H54 (cell line): ENCODE data around the gene MLN.

ENCODE experiments used
- DNase-seq: peaks from one replicate; pipeline ENCODE4 v3.0.0; 2011; ENCODE audit warnings: low spot score, mixed read lengths; ENCODE audit not compliant: insufficient read length
- FAIRE-seq: peaks from 3 replicates; lab custom pipeline; 2011; peaks lifted over from hg19 to GRCh38; lab: Jason Lieb, UNC
- POLR2A ChIP-seq: IDR thresholded peaks from 2 replicates; pipeline ENCODE4 v1.6.1; 2011; ENCODE audit warnings: low read depth, mild to moderate bottlenecking, low read length

MLN gene

GRCh38 chr6:33746036-33746600, 57.7 kb downstream of the MLN start:
- peak; percentile 76 for DNase-seq
- no peak for TF ChIP-seq POLR2A
- no peak for FAIRE-seq

- TF ChIP-seq POLR2A: no peak
- DNase-seq (no peak), FAIRE-seq (no peak)
Measured at GRCh38 chr6:33745548-33745947, 58.3 kb downstream of the MLN start.

GRCh38 chr6:33744895-33745546, 58.8 kb downstream of the MLN start:
- DNase-seq: no peak
- no peak for TF ChIP-seq POLR2A
- FAIRE-seq: no peak
